SK-N-SH treated with all-trans-retinoic acid at 6 μM for 48 hours (cell line): ENCODE measurements around the gene PCBP3.
A peak's percentile ranks its signal among the peaks of the same experiment; 100 is the strongest.

Experiments used
- ATAC-seq: fragments of 200-7000 bp; cut with Tn5 transposase; 3 replicates; pipeline ENCODE4 v1.9.1; 2020; ENCODE audit warnings: mild to moderate bottlenecking, moderate library complexity
- ARNTL ChIP-seq: fragments of 450-650 bp; formaldehyde crosslinking; IDR thresholded peaks from 2 replicates; pipeline ENCODE4 v1.5.0; 2020; ENCODE audit warnings: low read depth, mild to moderate bottlenecking, moderate library complexity, borderline replicate concordance
- BACH2 ChIP-seq: fragments of 250-450 bp; sonication (Bioruptor Pico); IDR thresholded peaks from 2 replicates; pipeline ENCODE4 v1.9.0; 2021; ENCODE audit warnings: mild to moderate bottlenecking, borderline replicate concordance
- CREB5 ChIP-seq: fragments of 250-450 bp; sonication (Bioruptor Pico); IDR thresholded peaks from 2 replicates; pipeline ENCODE4 v1.5.1; 2020; ENCODE audit warnings: low read depth, mild to moderate bottlenecking, moderate library complexity
- ESRRG ChIP-seq: fragments of 250-450 bp; sonication (Bioruptor Pico); IDR thresholded peaks from 2 replicates; pipeline ENCODE4 v1.6.1; 2021; ENCODE audit warnings: mild to moderate bottlenecking
- ISL1 ChIP-seq: fragments of 250-450 bp; sonication (Bioruptor Pico); IDR thresholded peaks from 2 replicates; pipeline ENCODE4 v2.1.2; 2022; ENCODE audit warnings: mild to moderate bottlenecking, moderate library complexity
- OSR1 ChIP-seq: fragments of 250-450 bp; sonication (Bioruptor Pico); IDR thresholded peaks from 2 replicates; pipeline ENCODE4 v1.8.0; 2022; ENCODE audit warnings: moderate library complexity, mild to moderate bottlenecking, inconsistent platforms
- SNAI2 ChIP-seq: fragments of 250-450 bp; sonication (Bioruptor Pico); IDR thresholded peaks from 2 replicates; pipeline ENCODE4 v1.5.0; 2020; ENCODE audit warnings: mild to moderate bottlenecking, moderate library complexity
- TCF4 ChIP-seq: fragments of 250-450 bp; sonication (Bioruptor Pico); IDR thresholded peaks from 2 replicates; pipeline ENCODE4 v1.8.0; 2021; ENCODE audit warnings: mild to moderate bottlenecking, moderate library complexity, borderline replicate concordance
- TOX ChIP-seq: fragments of 250-450 bp; sonication (Bioruptor Pico); IDR thresholded peaks from 2 replicates; pipeline ENCODE4 v1.8.0; 2021; ENCODE audit warnings: mild to moderate bottlenecking, moderate library complexity, borderline replicate concordance
- ZC3H10 ChIP-seq: fragments of 250-450 bp; sonication (Bioruptor Pico); IDR thresholded peaks from 2 replicates; pipeline ENCODE4 v1.5.1; 2021; ENCODE audit warnings: mild to moderate bottlenecking, moderate library complexity
- ZFP3 ChIP-seq: fragments of 250-450 bp; sonication (Bioruptor Pico); IDR thresholded peaks from 2 replicates; pipeline ENCODE4 v1.5.0; 2020; ENCODE audit warnings: mild to moderate bottlenecking, moderate library complexity
- ZFP30 ChIP-seq: fragments of 450-650 bp; formaldehyde crosslinking; IDR thresholded peaks from 2 replicates; pipeline ENCODE4 v1.5.0; 2022; ENCODE audit warnings: mild to moderate bottlenecking, moderate library complexity
- ZNF70 ChIP-seq: fragments of 450-650 bp; formaldehyde crosslinking; IDR thresholded peaks from 2 replicates; pipeline ENCODE4 v1.5.0; 2020; ENCODE audit warnings: mild to moderate bottlenecking, moderate library complexity
- ZNF8 ChIP-seq: fragments of 450-650 bp; formaldehyde crosslinking; IDR thresholded peaks from 2 replicates; pipeline ENCODE4 v1.5.0; 2020; ENCODE audit warnings: mild to moderate bottlenecking, moderate library complexity
- TF ChIP-seq, protein P1 (sequence below): fragments of 250-450 bp; sonication (Bioruptor Pico); IDR thresholded peaks from 2 replicates; pipeline ENCODE4 v1.8.0; 2020; ENCODE audit warnings: mild to moderate bottlenecking, moderate library complexity, borderline replicate concordance
- TF ChIP-seq, protein P2 (sequence below): fragments of 250-450 bp; sonication (Bioruptor Pico); IDR thresholded peaks from 2 replicates; pipeline ENCODE4 v1.8.0; 2021; ENCODE audit warnings: low read depth, mild to moderate bottlenecking, moderate library complexity, borderline replicate concordance
- TF ChIP-seq, protein P3 (sequence below): fragments of 250-450 bp; sonication (Bioruptor Pico); IDR thresholded peaks from 2 replicates; pipeline ENCODE4 v1.5.0; 2020; ENCODE audit warnings: mild to moderate bottlenecking, moderate library complexity

Gene PCBP3

DNA sequence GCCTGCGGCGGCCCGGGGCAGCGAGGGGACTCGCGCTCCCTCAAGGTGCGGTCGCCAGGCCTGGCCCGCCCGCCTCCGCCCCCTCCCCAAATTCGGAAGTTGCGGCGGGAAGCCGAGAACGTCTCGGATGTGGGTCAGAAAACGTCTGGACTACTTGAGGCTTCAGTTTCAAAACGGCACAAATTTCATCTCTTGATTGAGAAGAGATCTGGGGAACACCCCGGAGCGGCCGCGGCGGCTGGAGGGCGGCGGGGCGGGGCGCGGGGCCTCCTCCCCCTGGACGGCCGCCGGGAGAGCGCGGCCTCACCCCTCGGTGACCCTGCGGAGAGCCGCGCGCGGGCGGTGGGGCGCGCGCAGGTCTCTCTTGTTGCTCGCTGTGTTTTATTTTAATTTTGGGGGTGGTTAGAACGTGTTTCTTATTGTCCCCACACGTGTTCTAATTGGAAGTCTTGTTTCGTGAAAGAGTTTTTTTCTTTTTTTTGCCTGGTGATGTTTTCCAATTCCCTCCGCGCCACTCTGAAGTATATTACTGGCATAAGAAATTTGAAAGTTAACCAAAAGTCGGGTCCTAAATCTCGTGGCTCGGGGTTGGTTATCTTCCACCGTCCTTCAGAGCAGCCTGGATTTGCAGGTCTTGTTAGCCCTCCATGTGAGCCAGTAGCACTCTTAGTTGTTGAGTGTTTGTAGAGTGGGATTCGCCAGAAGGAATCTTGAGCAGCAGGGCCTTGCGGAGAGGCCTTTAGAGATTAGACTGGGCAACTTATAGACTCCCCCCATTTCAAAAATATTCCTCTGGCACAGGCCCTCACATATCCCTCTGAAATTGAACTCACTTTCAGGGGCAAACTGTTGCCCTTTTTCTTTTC is 749 bp downstream of the PCBP3 start:
- TF ChIP-seq TOX (CRISPR knock-in tag), result no peak
- TF ChIP-seq ZFP30 (CRISPR knock-in tag), result no peak
- no peak for TF ChIP-seq BACH2
- TF ChIP-seq CREB5 (CRISPR knock-in tag), result no peak
- no peak for TF ChIP-seq OSR1
- TF ChIP-seq ZNF8, result no peak
- TF ChIP-seq, protein P1, sequence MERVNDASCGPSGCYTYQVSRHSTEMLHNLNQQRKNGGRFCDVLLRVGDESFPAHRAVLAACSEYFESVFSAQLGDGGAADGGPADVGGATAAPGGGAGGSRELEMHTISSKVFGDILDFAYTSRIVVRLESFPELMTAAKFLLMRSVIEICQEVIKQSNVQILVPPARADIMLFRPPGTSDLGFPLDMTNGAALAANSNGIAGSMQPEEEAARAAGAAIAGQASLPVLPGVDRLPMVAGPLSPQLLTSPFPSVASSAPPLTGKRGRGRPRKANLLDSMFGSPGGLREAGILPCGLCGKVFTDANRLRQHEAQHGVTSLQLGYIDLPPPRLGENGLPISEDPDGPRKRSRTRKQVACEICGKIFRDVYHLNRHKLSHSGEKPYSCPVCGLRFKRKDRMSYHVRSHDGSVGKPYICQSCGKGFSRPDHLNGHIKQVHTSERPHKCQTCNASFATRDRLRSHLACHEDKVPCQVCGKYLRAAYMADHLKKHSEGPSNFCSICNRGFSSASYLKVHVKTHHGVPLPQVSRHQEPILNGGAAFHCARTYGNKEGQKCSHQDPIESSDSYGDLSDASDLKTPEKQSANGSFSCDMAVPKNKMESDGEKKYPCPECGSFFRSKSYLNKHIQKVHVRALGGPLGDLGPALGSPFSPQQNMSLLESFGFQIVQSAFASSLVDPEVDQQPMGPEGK (CRISPR knock-in tag), result no peak
- TF ChIP-seq ISL1, result no peak
- no peak for TF ChIP-seq ZNF70
- TF ChIP-seq, protein P2, sequence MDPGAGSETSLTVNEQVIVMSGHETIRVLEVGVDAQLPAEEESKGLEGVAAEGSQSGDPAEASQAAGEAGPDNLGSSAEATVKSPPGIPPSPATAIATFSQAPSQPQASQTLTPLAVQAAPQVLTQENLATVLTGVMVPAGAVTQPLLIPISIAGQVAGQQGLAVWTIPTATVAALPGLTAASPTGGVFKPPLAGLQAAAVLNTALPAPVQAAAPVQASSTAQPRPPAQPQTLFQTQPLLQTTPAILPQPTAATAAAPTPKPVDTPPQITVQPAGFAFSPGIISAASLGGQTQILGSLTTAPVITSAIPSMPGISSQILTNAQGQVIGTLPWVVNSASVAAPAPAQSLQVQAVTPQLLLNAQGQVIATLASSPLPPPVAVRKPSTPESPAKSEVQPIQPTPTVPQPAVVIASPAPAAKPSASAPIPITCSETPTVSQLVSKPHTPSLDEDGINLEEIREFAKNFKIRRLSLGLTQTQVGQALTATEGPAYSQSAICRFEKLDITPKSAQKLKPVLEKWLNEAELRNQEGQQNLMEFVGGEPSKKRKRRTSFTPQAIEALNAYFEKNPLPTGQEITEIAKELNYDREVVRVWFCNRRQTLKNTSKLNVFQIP (CRISPR knock-in tag), result no peak
- TF ChIP-seq TCF4, result no peak
- TF ChIP-seq, protein P3, sequence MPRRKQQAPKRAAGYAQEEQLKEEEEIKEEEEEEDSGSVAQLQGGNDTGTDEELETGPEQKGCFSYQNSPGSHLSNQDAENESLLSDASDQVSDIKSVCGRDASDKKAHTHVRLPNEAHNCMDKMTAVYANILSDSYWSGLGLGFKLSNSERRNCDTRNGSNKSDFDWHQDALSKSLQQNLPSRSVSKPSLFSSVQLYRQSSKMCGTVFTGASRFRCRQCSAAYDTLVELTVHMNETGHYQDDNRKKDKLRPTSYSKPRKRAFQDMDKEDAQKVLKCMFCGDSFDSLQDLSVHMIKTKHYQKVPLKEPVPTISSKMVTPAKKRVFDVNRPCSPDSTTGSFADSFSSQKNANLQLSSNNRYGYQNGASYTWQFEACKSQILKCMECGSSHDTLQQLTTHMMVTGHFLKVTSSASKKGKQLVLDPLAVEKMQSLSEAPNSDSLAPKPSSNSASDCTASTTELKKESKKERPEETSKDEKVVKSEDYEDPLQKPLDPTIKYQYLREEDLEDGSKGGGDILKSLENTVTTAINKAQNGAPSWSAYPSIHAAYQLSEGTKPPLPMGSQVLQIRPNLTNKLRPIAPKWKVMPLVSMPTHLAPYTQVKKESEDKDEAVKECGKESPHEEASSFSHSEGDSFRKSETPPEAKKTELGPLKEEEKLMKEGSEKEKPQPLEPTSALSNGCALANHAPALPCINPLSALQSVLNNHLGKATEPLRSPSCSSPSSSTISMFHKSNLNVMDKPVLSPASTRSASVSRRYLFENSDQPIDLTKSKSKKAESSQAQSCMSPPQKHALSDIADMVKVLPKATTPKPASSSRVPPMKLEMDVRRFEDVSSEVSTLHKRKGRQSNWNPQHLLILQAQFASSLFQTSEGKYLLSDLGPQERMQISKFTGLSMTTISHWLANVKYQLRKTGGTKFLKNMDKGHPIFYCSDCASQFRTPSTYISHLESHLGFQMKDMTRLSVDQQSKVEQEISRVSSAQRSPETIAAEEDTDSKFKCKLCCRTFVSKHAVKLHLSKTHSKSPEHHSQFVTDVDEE (CRISPR knock-in tag), result no peak
- no peak for TF ChIP-seq ESRRG (CRISPR knock-in tag)
- TF ChIP-seq SNAI2, result no peak
- TF ChIP-seq ZC3H10 (CRISPR knock-in tag), result no peak
- TF ChIP-seq ARNTL (CRISPR knock-in tag), result no peak
- peak; percentile 11; the same call in 1 of the 3 replicates for ATAC-seq

DNA sequence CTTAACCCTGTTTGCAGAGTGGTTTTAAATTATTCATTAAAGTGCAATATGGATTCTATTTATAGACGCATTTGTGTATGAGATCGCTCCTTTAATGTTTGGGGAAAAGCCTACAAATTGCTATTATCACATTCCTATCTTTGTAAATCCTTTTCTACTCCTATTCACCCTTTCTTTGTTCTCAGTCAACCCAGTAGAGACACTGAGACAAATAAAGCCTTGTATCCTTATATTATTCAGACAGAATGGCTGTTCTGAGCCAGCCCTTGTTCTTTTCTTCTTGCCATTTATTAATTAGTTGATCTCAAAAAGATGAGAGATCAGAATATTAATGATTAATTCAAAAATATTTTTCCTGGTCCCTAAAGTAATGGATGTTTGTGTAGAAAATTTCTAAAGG is 8.4 kb downstream of the PCBP3 start:
- TF ChIP-seq ZNF8 (no peak), ZFP3 (0 out of 2 replicates have a peak, but pooled peaks have one; percentile 30)
- no peak for ATAC-seq

DNA sequence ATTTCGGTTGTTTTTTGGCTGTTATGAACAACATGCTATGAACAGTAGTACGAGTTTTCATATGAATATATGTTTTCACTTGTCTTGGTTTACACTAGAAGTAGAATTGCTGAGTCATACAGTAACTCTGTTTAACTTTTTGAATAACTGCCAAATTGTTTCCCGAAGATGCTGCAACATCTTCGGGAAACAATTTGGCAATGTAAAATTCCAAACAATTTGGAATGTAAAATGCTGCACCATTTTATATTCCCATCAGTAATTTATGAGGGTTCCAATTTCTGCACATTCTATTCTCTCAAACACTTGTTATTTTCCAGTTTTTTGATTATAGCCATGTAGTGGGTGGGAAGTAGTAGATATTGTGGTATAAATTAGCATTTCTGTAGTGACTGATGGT is 11.6 kb downstream of the PCBP3 start:
- ATAC-seq, result peak; percentile 65
- TF ChIP-seq ISL1 (peak; percentile 83), ZC3H10 (CRISPR knock-in tag) (0 out of 2 replicates have a peak, but pooled peaks have one; percentile 22), SNAI2 (no peak)
- TF ChIP-seq, protein P1 (CRISPR knock-in tag), result 0 out of 2 replicates have a peak, but pooled peaks have one; percentile 26
- TF ChIP-seq, protein P3 (CRISPR knock-in tag), result no peak
